Esophagus muscularis mucosa (tissue), 4 donors: Measurements from ENCODE around the gene ANKRD6. TPM values are rescaled to one million over a fixed set of nuclear protein-coding genes. Genes with fewer than 3 reads are reported as not detected.

ENCODE experiments used
- DNase-seq: peaks from one replicate; pipeline ENCODE4 v3.0.0-alpha.2; 2017; ENCODE audit errors: extremely low spot score
- H3K27ac ChIP-seq, 4 donors: fragments of 200-600 bp; sonication (generic); replicated peaks in 1 of 4; 1 replicate in 3 of 4; 2 replicates in 1 of 4; pipeline ENCODE4 v1.5.1; 2016 to 2019; ENCODE audit warnings: mild to moderate bottlenecking in 1 of 4
- H3K27me3 ChIP-seq, 4 donors: fragments of 200-600 bp; sonication (generic); one replicate each; pipeline versions ENCODE4 v1.5.1 to v1.6.0; 2016 to 2019
- H3K36me3 ChIP-seq, 4 donors: fragments of 200-600 bp; sonication (generic); one replicate each; pipeline ENCODE4 v1.5.1; 2016 to 2019
- H3K4me1 ChIP-seq, 4 donors: fragments of 200-600 bp; sonication (generic); one replicate each; pipeline ENCODE4 v1.5.1; 2016 to 2019
- H3K4me3 ChIP-seq, 4 donors: fragments of 200-600 bp; sonication (generic); 1 replicate in 2 of 4; 2 replicates in 2 of 4; pipeline ENCODE4 v1.5.1; 2016 to 2019; ENCODE audit warnings: mild to moderate bottlenecking in 4 of 4, moderate library complexity in 1 of 4
- H3K9me3 ChIP-seq, 4 donors: fragments of 200-600 bp; sonication (generic); 1 replicate in 3 of 4; 2 replicates in 1 of 4; pipeline ENCODE4 v1.5.1; 2016 to 2019
- CTCF ChIP-seq, 3 experiments: fragments of 200-600 bp in 2 of 3; fragments of 450-650 bp in 1 of 3; sonication (generic) in 2 of 3; IDR thresholded peaks; one replicate each; pipeline ENCODE4 v1.5.1; 2017 to 2019; ENCODE audit warnings: antibody characterized with exemption in 3 of 3, mild to moderate bottlenecking in 2 of 3, moderate library complexity in 1 of 3
- EP300 ChIP-seq: sonication (generic); formaldehyde crosslinking; IDR thresholded peaks from one replicate; pipeline ENCODE4 v1.6.1; 2017; ENCODE audit warnings: antibody characterized with exemption
- POLR2A ChIP-seq: fragments of 450-650 bp; IDR thresholded peaks from one replicate; pipeline ENCODE4 v1.6.1; 2017; ENCODE audit warnings: antibody characterized with exemption, moderate library complexity, mild to moderate bottlenecking, low read depth
- POLR2AphosphoS5 ChIP-seq, 2 donors: sonication (generic); formaldehyde crosslinking; IDR thresholded peaks; one replicate each; pipeline ENCODE4 v1.6.1; 2017; ENCODE audit warnings: antibody characterized with exemption in 2 of 2
- WGBS: methylation state at CpG from one replicate; pipeline ENCODE4 v1.1.5; 2018; 5-methylcytosine and 5-hydroxymethylcytosine counted together
- intact Hi-C: fragments of 100-400 bp; cut with DNase I; formaldehyde crosslinking; loops from one replicate; pipeline ENCODE4 v1.15.1; 2023
- total RNA-seq, 4 donors: library from RNA; depleted of rRNA; stranded (reverse); fragments of >200 nt; gene quantifications; one replicate each; pipeline versions ENCODE4 v1.1.0 to v1.2.1, GENCODE V29; 2016

Gene ANKRD6
- total RNA-seq, 4 donors from 2014 or later = 9.1 to 18.9 (median 10.7) TPM

DNA sequence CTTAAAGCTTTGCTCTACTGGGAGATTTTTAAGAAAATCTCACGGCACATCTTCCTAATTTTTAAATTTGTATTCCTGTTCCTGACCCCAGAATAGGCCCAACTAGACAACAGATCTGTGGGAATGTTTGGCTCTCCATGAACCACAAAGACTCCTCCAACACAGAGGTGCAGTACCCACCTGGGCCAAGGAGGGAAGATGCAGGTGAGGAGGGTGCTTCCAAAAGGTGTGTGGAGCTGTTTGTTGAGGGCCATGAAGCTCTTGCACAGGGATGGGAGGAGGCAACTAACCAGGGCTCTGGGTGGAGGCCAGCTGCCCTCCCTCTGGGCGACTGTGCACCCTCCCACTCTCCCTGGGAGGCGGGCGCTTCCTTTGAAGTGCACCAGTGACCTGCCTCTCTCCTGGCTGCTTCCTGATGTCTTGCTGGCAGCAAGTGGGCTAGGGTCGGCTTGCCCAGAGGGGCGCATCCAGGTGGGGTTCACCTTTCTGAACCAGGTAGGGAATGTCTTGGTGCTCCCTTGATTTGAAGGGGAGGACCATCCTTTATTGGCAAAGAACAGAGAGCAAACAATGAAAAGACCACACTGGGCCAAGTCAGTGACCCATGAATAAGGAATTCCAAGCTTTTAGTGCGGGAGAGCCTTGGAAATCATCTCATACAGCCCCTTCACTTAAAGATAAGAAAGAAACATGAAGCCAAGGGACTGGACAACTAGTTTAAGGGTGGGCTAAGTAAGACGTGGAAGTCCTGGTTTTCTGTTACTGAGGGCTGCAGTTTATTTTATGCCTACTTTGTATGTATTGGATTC is 76.0 kb downstream of the ANKRD6 start:
- intact Hi-C loops = no loop called here
- Histone ChIP-seq H3K4me3 (no peak overlapping the region), H3K36me3 (no peaks in the 10 kb centered on the region), H3K27me3 (no peaks in the 10 kb centered on the region), H3K4me1 (peaks cover 0 to 4% (median 0%) of the 10 kb centered on the region in 4 donors), H3K27ac (no peak overlapping the region), H3K9me3 (no peaks in the 10 kb centered on the region)
- TF ChIP-seq CTCF (IDR thresholded peaks at IDR 0.05) = no peak
- no peak for TF ChIP-seq EP300
- TF ChIP-seq POLR2AphosphoS5 (IDR thresholded peaks at IDR 0.05) = no peak
- TF ChIP-seq POLR2A = no peak
- WGBS = 75% methylated on average over 8 of the region's 8 CpGs
- DNase-seq = no peak

- peaks cover 0 to 4% (median 0%) of the 10 kb centered on the region in 4 donors for H3K4me1 ChIP-seq
- no peak overlapping the region for H3K4me3 ChIP-seq
- no peaks in the 10 kb centered on the region for H3K27me3 ChIP-seq
- WGBS = 75% methylated on average over 3 of the region's 3 CpGs
- no peak overlapping the region for H3K27ac ChIP-seq
- H3K36me3 ChIP-seq = no peaks in the 10 kb centered on the region
- H3K9me3 ChIP-seq = no peaks in the 10 kb centered on the region
- no peak for TF ChIP-seq CTCF (IDR thresholded peaks at IDR 0.05)
- TF ChIP-seq EP300 = no peak
- TF ChIP-seq POLR2A = no peak
- TF ChIP-seq POLR2AphosphoS5 (IDR thresholded peaks at IDR 0.05) = no peak
- no peak for DNase-seq
- intact Hi-C loops = no loop called here
Measured at GRCh38 chr6:89509777-89510281, 76.9 kb downstream of the ANKRD6 start.

DNA sequence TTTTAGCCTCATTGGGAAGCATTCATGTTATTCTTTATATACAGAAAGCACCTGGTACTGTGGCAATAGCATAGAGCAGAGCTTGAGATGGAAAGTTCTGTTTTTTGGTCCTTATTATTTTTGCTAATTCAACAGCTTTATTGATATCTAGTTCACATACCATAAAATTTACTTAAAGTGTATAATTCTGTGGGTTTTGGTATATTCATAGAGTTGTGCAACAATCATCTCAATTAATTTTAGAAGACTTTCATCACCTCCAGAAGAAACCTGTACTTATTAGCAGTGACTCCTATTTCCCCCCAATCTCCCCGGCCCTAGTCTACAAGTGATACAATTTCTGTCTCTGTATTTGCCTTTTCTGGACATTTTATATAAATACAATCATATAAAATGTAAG is 77.4 kb downstream of the ANKRD6 start:
- Histone ChIP-seq H3K27me3 (no peaks in the 10 kb centered on the region), H3K9me3 (no peaks in the 10 kb centered on the region), H3K4me1 (peaks cover 0 to 4% (median 0%) of the 10 kb centered on the region in 4 donors), H3K36me3 (no peaks in the 10 kb centered on the region), H3K27ac (no peak overlapping the region), H3K4me3 (no peak overlapping the region)
- intact Hi-C loops = no loop called here
- 97% methylated on average over 1 of the region's 1 CpG for WGBS
- TF ChIP-seq POLR2AphosphoS5 (IDR thresholded peaks at IDR 0.05) = no peak
- TF ChIP-seq POLR2A = no peak
- TF ChIP-seq CTCF (IDR thresholded peaks at IDR 0.05) = no peak
- TF ChIP-seq EP300 = no peak
- no peak for DNase-seq

DNA sequence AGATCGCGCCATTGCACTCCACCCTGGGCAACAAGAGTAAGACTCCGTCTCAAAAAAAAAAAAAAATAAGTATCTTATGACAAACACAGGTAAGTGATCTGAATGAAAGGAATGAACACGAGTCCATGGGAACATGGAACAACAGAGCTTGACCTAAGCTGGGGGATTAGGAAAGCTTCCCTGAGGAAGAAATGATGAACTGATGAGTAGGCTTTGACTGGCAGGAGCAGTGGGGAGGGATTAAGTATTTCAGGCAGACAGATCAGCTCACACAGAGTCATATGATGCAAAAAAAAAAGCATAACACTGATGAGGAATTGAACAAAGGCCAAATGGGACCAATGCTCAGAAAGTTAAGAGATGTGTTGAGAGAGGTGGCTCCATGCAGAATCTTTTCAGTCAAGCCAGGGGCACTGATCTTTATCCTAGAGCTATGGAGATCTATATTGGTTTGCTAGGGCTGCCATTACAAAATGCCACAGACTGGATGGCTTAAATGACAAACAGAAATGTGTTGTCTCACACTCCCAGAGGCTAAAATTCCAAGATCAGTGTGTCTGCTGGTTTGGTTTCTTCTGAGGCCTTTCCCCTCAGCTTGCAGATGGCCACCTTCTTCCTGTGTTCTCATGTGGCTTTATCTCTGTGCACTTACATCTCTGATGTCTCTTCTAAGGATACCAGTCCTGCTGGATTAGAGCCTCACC is 85.6 kb downstream of the ANKRD6 start:
- intact Hi-C loops = no loop called here
- WGBS = 95% methylated on average over 4 of the region's 4 CpGs
- Histone ChIP-seq H3K4me1 (no peaks in the 10 kb centered on the region), H3K27ac (no peak overlapping the region), H3K9me3 (no peaks in the 10 kb centered on the region), H3K4me3 (no peak overlapping the region), H3K36me3 (no peaks in the 10 kb centered on the region), H3K27me3 (no peaks in the 10 kb centered on the region)
- TF ChIP-seq POLR2A = no peak
- no peak for TF ChIP-seq CTCF (IDR thresholded peaks at IDR 0.05)
- no peak for TF ChIP-seq POLR2AphosphoS5 (IDR thresholded peaks at IDR 0.05)
- no peak for TF ChIP-seq EP300
- DNase-seq = no peak
